ENCODE measurements around the gene SLC23A1. TPM values are rescaled to one million over a fixed set of nuclear protein-coding genes. Genes with fewer than 3 reads are reported as not detected.

SLC23A1 gene
- total and polyA plus RNA-seq, 2 experiments from 2014 or later, result 3.3 to 13.4 TPM

DNA sequence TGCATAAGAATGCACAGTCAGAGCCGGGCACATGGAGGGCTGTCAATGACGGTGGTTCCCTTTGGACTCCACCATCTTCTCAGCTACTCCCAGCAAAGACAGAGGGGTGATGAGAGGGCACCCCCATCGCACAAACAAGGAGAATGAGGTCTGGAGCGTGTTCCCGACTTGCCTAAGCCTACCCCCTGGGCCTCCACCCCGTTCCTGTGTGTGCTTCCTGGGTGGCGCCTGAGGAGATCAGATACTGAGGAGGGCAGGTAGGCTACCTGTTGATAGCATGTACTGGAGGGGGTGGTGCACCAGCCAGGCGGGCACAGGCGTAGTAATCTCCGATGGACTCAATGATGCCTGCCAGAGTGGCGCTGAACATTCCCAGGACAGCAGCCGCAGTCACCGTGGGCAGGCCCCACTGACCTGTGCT is 4.1 kb downstream of the SLC23A1 start:
- H3K36me3 ChIP-seq (replicated peaks; ENCODE audit: insufficient read depth, low read depth), result no peaks in the 10 kb centered on the region
- no peak overlapping the region for H3K27ac ChIP-seq
- no peak overlapping the region for H2AFZ ChIP-seq
- H3K9me3 ChIP-seq (ENCODE audit: low read depth), result no peaks in the 10 kb centered on the region
- no peak for DNase-seq (ENCODE audit: low spot score)
- TF ChIP-seq EZH2phosphoT487 (IDR thresholded peaks at IDR 0.05; ENCODE audit: low read depth, severe bottlenecking, unreplicated experiment) (no peak), EZH2 (IDR thresholded peaks at IDR 0.05; ENCODE audit: borderline replicate concordance) (no peak)
- TF ChIP-seq, protein P1, sequence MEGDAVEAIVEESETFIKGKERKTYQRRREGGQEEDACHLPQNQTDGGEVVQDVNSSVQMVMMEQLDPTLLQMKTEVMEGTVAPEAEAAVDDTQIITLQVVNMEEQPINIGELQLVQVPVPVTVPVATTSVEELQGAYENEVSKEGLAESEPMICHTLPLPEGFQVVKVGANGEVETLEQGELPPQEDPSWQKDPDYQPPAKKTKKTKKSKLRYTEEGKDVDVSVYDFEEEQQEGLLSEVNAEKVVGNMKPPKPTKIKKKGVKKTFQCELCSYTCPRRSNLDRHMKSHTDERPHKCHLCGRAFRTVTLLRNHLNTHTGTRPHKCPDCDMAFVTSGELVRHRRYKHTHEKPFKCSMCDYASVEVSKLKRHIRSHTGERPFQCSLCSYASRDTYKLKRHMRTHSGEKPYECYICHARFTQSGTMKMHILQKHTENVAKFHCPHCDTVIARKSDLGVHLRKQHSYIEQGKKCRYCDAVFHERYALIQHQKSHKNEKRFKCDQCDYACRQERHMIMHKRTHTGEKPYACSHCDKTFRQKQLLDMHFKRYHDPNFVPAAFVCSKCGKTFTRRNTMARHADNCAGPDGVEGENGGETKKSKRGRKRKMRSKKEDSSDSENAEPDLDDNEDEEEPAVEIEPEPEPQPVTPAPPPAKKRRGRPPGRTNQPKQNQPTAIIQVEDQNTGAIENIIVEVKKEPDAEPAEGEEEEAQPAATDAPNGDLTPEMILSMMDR (IDR thresholded peaks at IDR 0.05; ENCODE audit: poor library complexity), result no peak
- no peak overlapping the region for H3K4me2 ChIP-seq
- H3K4me1 ChIP-seq (ENCODE audit: insufficient read depth), result peaks cover 19% of the 10 kb centered on the region
- H3K79me2 ChIP-seq, result no peaks in the 10 kb centered on the region
- 92% methylated on average over 13 of the region's 13 CpGs for WGBS (ENCODE audit: low lambda C conversion rate, missing lambda C conversion rate)
- no peaks in the 10 kb centered on the region for H4K20me1 ChIP-seq (ENCODE audit: insufficient read depth, poor library complexity, severe bottlenecking)
- no peak overlapping the region for H3K4me3 ChIP-seq
- H3K9me2 ChIP-seq (replicated peaks; ENCODE audit: insufficient read depth), result no peaks in the 10 kb centered on the region
- no peaks in the 10 kb centered on the region for H3K27me3 ChIP-seq

DNA sequence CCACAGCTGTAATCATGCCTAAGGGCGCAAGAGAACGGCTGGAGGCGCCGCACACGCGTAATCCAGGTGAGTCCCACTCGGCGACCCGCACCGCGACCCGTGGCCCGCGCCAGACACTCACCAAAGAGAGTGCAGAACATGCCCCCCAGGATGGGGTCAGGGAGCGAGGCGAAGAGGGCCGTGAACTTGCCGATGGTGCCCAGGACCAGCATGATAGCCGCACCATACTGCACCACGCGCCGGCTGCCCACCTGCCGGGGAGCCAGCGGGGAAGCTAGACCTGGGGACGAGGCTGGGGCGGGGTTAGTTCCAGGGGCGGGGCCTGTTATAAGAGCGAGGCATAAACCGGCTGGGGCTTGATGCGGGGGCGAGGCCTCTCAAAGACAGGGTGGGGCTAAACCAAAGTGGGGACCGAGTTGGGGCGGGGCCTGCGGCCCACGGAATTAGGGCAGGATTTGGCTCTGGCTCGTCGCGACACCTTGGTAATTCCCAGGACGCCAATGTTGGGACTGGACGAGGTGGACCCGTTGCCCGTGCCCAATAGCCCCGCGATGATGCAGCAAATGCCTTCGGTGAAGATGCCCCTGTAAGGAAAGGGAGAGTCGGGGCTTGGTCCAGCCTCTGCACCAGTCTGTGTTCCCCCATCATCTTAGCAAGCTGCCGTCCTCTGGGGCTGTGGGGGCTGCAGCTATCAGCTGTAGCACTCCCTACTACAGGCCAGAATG is 4.8 kb downstream of the SLC23A1 start:
- no peaks in the 10 kb centered on the region for H3K79me2 ChIP-seq

DNA sequence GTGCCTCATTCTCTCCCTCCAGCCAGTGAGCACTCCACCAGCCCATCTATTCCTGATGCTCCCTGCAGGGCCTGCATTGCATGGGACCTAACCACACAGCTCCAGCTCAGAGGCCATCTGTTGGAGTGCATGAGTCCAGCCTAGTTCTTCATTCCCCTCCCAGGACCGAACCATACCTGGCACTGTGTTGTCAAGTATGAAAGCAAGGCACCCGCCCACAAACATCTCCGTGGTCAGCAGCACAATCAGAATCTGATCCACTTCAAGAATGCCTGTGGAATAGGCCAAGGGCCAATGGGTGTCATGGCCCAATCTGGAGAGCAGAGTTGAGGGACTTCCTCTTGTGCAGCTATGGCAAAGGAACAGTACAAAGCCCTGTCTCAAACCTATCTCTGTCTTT is 5.9 kb downstream of the SLC23A1 start:
- H4K20me1 ChIP-seq (ENCODE audit: insufficient read depth, poor library complexity, severe bottlenecking), result no peaks in the 10 kb centered on the region
- no peaks in the 10 kb centered on the region for H3K36me3 ChIP-seq (replicated peaks; ENCODE audit: insufficient read depth, low read depth)
- H3K79me2 ChIP-seq, result no peaks in the 10 kb centered on the region
- 88% methylated on average over 3 of the region's 3 CpGs for WGBS (ENCODE audit: low lambda C conversion rate, missing lambda C conversion rate)
- no peak for TF ChIP-seq EZH2 (IDR thresholded peaks at IDR 0.05; ENCODE audit: borderline replicate concordance)
- TF ChIP-seq, protein P1 (IDR thresholded peaks at IDR 0.05; ENCODE audit: poor library complexity), result no peak
- TF ChIP-seq EZH2phosphoT487 (IDR thresholded peaks at IDR 0.05; ENCODE audit: low read depth, severe bottlenecking, unreplicated experiment), result no peak
- no peak overlapping the region for H3K27ac ChIP-seq
- H2AFZ ChIP-seq, result no peak overlapping the region
- H3K4me2 ChIP-seq, result no peak overlapping the region
- DNase-seq (ENCODE audit: low spot score), result no peak
- no peak overlapping the region for H3K4me3 ChIP-seq
- H3K9me3 ChIP-seq (ENCODE audit: low read depth), result no peaks in the 10 kb centered on the region
- no peaks in the 10 kb centered on the region for H3K27me3 ChIP-seq
- H3K9me2 ChIP-seq (replicated peaks; ENCODE audit: insufficient read depth), result no peaks in the 10 kb centered on the region
- H3K4me1 ChIP-seq (ENCODE audit: insufficient read depth), result peaks cover 4% of the 10 kb centered on the region

More for the DNA sequence above, 4.8 kb downstream of the SLC23A1 start:
- no peaks in the 10 kb centered on the region for H3K9me3 ChIP-seq (ENCODE audit: low read depth)
- H3K36me3 ChIP-seq (replicated peaks; ENCODE audit: insufficient read depth, low read depth), result no peaks in the 10 kb centered on the region
- no peak overlapping the region for H3K4me3 ChIP-seq
- H3K4me2 ChIP-seq, result no peak overlapping the region
- no peak for DNase-seq (ENCODE audit: low spot score)
- H3K27ac ChIP-seq, result no peak overlapping the region
- H3K4me1 ChIP-seq (ENCODE audit: insufficient read depth), result peaks cover 12% of the 10 kb centered on the region
- no peaks in the 10 kb centered on the region for H3K9me2 ChIP-seq (replicated peaks; ENCODE audit: insufficient read depth)
- H4K20me1 ChIP-seq (ENCODE audit: insufficient read depth, poor library complexity, severe bottlenecking), result no peaks in the 10 kb centered on the region
- WGBS (ENCODE audit: low lambda C conversion rate, missing lambda C conversion rate), result 94% methylated on average over 47 of the region's 47 CpGs
- H2AFZ ChIP-seq, result no peak overlapping the region
- no peaks in the 10 kb centered on the region for H3K27me3 ChIP-seq
- no peak for TF ChIP-seq EZH2 (IDR thresholded peaks at IDR 0.05; ENCODE audit: borderline replicate concordance)
- no peak for TF ChIP-seq EZH2phosphoT487 (IDR thresholded peaks at IDR 0.05; ENCODE audit: low read depth, severe bottlenecking, unreplicated experiment)
- TF ChIP-seq, protein P1 (IDR thresholded peaks at IDR 0.05; ENCODE audit: poor library complexity), result no peak
